Activated CD8-positive, alpha-beta memory T cell treated with anti-CD3 and anti-CD28 coated beads for 48 hours (primary cell): Measurements from ENCODE around the gene ARHGEF40.
A peak's percentile ranks its signal among the peaks of the same experiment; 100 is the strongest.

Experiments used
- DNase-seq, 3 experiments: peaks; one replicate each; pipeline ENCODE4 v3.0.0-alpha.2; 2020; ENCODE audit warnings: low read depth in 2 of 3, low spot score in 2 of 3

ARHGEF40 gene

DNA sequence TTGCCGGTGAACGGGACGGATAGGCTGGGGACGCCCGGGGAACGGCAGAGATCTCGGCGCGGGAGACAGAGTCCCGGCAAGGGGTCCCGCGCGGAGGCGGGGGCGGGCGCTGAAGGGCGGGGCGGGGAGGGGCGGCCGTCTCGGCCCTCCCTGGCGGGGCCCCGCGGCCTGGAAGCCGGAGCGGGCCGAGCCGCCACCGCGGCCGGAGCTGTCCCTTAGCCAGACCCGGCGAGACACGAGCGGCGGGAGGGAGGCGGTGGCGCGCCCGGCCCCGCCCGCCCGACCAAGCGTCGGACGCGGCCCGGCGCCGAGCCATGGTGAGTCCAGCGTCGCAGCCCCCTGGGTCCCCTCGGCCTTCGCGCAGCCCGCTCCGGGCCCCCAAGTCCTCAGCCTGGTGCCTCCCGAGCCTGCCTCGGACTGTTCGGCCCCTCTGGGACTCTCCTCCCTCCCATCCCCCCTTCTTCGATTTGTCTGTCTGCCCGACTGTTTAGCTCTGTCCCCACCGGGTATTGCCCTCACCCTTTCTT lies at the start of gene ARHGEF40:
ARHGEF40 (plus strand) TSS at position 222 of the 527 bp plus-strand sequence; CDS start at position 315, 93 bp downstream.
- no peak for DNase-seq

DNA sequence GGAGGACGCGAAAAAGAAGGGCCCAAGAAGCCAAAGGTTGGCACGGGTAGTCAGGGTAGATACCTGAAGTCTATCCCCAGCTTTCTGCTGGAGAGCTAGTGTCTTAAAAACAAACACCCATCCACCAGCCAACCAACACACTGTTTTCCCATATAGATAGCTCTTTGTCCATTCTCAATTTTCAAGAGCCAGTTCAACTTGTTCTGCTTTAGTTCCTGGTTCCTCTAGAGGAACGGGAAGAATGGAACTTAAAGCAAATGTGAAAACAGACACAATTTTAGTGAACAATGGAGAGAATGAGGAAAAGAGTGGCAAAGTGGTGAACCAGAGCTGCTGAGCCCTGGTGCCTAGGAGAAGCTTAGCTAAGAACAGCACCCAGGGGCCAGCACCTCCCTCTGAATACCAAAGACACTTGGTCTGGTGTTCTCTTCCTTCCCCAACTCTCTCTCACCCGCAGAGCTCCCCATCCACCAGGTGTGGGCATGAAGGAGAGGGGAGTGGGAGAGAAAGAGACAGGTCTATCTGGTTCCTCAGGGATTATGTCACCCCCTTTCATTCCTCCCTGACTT lies 49.0 kb upstream of the ARHGEF40 start:
- DNase-seq, result no peak

DNA sequence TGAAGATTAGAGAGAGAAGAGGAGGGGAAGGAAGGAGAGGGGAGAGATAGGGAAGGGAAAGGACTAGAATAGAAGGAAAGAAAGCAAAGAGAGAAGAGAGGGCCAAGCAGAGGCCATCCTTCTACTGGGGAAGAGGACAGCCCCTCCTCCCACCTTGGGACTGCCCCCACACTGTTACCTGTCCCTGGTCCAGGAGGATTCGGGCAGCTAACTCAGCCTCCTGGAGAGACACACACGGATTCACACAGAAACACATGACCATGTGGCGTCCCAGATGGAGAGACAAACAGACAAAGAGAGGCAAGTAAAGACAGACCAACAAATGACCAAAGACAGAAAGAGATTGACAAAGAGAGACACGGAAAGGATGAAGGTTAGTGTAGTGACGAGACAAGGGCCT lies 47.4 kb upstream of the ARHGEF40 start:
- DNase-seq, result no peak

DNA sequence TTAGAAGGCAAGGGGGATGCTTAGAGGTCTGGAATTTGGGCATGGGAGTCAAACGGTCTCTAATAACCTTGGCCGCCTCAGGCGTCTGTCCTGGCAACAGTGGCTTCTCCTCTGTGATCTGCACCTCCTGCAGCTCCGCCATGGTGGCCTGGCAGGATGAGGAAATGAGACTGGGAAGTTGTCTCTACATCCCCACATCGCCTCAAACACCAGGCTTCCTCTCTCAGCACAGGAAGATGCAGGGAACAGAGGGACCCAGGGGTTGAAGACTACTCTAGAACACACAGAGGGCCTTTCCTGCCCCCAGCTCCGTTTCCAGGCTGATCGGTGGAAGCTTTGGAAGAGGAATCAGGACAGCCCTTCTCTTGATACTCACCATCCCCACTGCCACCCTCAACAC lies 46.9 kb upstream of the ARHGEF40 start:
- no peak for DNase-seq

DNA sequence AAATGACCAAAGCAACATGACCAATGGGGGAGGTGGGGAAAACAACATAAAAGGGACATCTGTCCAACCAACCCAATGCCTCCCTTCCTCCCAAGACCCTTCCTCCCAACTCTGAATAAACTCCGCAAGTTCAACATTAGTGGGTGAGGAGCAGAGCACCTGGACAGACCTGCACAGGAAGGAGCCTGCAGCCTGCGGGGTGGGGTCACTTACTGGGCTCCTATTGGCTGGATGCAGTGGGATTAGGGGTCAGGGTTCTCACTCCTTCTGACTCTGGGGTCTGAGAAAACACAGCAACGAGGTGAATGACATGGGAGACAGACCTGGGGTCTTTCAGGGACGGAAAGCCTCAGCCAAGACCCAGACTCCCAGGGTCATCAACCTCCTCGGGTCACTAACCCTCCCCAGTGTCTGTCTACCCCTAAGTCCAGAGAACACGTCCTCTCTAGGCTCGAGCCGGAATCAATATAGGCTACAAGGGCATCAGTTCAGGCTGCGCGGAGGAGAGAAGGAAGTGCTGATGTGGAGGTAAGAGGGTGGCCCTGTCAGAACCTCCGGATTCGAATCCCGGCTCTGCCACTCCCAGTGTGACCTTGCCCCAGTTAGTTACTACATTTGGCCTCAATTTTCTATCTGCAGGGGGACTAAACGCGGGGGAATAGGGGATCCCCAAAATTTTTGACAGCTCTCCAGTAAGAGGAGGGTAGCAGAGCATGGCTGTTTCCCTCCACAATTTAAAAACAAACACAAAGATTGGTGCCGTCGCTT lies 46.1 kb upstream of the ARHGEF40 start:
- DNase-seq, result no peak

DNA sequence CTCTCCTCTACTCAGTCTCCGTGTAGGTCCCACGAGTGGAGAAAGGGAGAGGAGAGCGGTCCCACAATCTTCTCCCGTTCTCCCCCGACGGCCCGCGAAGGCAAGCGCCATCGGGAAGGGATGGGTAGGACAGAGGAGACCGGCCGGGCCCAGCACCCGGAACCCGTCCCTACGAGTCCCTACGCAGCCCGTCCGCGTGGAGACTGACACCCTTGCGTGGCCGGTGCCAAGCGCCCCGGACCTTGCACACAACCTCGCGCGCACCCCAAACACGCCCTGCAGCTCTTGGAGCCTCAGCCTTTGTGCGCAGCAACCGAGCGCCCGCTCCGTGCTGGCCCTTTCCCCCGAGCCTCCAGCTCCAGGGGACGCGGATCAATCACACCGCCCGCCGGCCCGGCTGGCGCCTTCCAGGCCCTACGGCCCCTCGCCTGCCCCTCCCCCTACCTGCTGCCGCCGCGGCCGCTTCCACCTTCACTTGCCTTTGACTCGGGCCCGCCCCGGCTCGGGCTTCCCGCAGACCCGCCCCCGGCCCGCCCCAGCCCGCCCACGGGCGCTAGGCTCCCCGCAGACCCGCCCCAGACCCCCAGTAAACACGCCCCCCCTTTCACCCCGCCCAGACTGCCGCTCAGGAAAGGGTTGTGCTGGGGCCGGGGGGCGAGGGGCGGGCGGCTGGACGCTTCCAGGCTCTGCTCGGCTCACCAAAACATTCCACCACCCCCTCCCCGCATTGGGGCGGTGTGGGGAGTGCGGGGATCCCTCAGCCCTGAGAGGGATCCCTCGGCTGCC lies 45.3 kb upstream of the ARHGEF40 start, which contains the start of gene NDRG2:
NDRG2 (minus strand) TSS at position 477 of the 786 bp plus-strand sequence. CDS start 1,746 bp downstream, outside the sequence.
- peak; percentile 21 to 29 (median 25) for DNase-seq

DNA sequence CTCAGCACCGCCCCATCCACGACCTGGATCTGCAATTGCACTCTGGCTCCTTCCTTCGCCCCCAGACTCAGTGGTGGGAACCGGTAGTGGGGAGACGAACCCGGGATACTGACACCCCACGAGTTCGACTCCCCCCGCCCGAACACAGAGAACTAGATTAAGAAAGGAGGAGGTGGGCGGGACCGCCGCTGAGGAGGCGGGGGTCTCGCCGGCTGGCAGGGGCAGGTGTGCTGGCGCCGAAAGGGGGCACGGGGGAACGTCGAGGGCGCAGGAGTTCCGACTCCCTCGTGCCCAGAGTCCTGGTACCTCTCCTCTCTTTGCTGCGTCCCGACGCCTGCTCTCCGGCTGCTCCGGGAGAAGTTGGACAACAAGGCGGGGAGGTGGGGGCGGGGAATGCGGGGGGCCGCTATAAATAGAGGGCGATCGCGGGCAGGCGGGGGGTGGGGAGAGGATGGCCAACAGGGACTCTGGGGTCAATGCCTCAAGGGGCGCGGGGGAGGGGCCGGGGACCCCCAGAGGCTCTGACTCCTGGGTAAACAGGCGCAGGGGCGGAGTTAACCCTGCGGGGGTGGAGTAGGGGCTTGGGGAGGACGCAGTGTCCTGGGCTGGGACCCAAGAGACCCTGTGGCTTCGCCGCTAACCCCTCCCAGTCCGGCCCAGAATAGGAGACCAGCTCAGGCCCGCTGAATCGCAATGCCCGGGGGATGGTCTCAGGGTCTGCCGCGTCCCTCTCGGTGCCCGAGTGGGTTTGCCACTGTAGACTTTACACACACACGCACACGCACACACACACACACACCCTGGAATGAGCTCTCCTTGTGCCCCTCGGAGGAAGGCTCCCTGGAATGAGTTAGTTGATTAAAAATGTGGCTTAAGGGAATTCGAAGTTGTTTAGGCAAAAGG lies 44.5 kb upstream of the ARHGEF40 start:
- no peak for DNase-seq

DNA sequence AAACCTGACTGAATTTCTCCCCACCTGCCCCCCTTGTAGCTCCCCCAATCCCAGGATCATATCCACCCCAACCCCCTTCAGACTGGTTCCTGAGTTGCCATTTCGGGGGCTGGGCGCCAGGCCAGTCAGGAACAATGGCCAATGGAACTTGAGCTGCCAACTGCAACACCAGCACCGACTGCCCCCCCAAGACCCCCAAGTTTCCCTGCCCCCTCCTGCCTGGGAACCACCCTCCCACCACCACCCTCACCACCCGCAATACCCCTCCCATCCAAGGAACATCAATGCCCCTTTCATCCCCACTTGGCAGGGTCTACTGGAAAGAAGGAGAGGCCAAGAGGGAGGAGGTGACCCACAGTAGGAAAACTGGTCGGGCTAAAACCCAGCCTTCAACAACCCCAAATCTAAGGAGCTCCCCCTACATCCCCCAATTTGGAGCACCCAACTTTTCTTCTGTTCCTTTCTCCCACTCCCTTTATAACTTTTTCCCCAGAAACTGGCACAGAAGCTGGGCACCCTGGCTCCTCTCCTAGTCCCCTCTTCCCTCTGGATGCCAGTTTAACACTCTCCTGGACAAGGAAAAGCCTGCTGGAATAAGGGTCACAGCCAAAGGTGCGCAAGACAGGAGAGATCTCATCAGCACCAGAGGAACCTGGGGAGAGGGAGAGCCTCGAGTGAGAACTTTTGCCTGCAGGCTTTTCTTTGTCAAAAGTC lies 43.7 kb upstream of the ARHGEF40 start:
- no peak for DNase-seq

DNA sequence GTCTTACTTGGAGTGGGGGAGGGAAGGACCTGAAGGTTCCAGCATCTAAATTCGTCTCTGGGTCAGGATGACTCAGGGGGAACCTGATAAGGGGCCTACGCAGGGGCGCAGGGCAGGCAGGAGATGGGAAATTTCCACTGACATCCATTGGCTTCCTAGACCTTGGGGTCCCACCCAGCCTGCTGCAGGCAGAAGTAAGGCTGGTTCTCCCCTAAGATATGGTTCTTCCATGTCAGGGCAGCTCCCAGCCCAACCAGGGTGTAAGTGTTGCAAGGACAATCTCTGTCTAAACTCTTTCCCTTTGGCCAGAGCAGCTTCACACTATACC lies 43.2 kb upstream of the ARHGEF40 start:
- no peak for DNase-seq

DNA sequence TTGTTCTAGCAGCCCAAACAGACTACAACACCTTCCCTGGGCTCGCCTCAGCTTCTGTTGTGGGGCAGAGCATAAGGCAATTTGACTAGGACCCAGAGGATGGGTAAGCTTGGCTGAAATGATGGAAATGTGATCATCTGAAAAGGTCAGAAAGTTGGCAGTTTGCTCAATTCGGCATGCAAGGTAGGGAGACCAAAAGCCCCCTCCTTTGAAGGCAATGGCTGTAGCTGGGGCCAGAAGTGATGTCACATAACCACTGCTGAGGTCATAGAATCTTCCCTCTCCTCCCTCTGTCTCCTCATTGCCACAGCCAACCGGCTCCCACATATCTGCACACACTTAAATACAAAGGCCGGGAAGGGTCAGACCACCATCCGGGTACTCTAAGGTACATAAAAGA lies 40.2 kb upstream of the ARHGEF40 start, which contains the start of gene TPPP2:
TPPP2 (plus strand) TSS at position 301 of the 400 bp plus-strand sequence. CDS start 365 bp downstream, outside the sequence.
- no peak for DNase-seq

DNA sequence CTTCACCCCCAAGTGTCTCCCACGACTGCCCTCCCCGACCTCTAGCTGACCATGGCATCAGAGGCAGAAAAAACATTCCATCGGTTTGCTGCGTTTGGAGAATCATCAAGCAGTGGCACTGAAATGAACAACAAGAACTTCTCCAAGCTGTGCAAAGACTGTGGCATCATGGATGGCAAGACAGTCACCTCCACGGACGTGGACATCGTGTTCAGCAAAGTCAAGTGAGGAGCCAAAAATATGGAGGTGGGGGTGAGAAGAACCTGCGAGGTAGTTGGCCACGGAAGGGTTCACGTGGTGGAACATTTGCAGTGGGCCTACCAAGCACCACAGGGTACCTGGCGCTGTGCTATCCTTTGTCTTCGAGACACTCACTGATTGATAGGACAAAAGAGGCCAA lies 39.6 kb upstream of the ARHGEF40 start:
- DNase-seq, result no peak

DNA sequence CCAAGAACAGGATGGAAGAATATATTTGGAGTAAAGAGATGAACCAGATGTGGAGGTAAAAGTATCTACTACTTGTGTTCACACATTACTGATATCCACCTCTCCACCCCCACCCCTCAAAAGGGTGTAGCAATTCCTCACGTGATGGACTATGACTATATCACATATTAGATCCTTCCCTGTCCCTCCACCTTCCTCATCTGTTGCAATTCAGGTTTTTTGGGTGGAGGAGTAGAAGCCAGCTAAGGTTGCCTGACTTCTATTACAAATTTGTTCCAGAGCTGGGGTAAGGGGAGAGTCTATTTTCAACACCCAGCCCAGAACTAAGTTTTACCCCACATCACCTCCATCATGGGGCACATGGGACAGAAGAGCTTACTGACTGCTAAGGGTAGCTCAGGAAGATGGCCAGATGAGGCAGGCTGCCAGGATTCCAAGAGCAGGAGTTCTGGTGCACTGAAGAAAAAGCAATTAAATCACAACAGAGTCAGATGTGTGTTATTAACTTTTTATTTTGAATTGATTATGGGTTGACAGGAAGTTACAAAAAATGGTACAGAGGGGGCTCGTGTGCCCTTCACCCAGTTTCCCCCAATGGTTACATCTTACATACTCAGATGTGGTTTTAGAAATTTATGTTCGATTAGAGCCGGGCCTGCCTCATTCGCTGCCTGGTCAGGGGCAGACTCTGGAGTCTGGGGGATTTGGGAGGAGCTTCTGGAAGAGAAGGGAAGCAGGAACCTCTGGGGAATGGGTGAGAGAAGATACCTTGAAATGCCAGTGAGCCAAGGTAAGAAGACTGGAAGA lies 37.6 kb upstream of the ARHGEF40 start:
- no peak for DNase-seq

DNA sequence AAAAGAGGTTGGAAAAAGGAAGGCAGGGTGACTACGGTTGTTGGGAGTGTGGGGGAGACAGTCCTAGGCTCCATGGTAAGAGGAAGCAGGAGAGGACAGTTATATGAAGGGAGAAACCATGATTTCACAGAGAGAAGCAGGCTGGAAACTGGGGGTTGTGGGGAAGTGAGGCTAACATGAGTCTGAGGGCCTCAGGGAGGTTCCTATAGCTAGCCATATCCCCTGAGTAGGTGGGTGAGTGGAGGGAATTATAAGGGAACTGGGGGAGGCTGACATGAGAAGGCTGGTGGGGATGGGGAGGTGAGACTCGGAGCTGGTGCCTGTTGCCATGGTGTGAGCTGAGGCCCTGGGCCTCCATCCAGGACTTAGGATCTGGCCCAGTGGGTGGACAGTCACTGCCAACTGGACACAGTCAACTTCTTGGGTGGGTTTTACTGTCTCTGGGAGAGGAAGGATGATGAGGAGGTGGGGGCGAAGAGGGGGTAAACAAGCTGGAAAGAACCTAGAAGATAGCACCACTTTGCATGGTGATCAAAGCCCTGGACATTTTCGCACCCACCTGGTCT lies 36.9 kb upstream of the ARHGEF40 start:
- no peak for DNase-seq

DNA sequence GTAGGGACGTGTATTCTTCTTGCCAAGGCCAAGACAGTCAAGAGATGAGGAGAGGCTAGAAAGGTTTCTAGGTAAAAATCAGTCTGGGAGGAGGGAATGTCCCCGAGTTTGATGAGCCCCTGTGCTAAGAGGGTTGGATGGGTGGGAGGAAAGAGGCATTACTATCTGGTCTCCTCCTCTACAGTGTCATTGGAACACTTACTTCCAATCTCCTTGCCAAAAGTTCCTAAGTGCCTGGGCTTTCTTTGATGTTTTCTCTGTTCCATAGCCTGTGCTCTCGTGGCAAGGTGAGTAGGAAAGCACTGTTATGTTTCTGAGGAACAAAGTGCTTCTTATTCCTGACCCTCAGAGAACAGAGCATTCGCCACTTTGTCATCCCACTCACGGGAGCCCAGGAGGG lies 35.4 kb upstream of the ARHGEF40 start, which contains the start of gene RNASE13:
RNASE13 (minus strand) TSS at position 101 of the 400 bp plus-strand sequence. CDS start 519 bp downstream, outside the sequence.
- no peak for DNase-seq

DNA sequence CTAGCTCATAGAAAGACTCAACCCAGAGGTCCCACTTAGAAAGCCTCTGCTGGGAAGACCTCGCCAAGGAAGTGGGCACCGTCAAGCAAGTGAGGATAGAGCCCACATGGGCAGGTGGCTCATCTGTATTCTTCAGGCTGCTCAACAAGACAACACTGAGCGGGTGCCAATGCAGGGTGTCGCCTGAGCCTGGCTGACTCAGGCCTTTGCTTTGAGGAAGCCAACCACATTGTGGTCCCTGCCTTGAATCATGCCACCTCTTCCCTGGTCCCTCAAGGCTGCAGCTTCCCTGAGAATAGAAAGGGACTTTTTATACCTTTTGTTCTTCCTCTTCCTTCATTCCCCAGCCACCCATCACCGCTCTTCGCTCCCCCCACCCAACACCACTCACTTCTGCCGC lies 33.4 kb upstream of the ARHGEF40 start:
- no peak for DNase-seq

DNA sequence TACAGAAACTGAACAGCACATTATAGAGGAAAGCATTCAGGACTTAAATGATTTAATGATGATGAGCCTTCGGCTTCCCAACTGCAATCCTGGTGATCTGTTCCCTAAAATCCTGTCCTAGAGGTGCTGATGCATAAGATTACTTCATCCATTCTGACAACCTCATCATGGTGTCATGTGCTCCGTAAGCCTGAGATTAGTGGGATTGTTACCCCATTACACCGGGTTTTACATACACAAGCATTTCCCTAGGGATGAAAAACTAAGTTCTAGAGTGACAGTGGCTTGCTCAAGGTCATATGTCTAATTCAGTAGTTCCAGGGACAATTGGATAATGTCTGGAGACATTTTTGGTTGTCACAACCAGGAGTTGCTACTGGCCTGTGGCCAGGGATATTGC lies 32.9 kb upstream of the ARHGEF40 start:
- no peak for DNase-seq

DNA sequence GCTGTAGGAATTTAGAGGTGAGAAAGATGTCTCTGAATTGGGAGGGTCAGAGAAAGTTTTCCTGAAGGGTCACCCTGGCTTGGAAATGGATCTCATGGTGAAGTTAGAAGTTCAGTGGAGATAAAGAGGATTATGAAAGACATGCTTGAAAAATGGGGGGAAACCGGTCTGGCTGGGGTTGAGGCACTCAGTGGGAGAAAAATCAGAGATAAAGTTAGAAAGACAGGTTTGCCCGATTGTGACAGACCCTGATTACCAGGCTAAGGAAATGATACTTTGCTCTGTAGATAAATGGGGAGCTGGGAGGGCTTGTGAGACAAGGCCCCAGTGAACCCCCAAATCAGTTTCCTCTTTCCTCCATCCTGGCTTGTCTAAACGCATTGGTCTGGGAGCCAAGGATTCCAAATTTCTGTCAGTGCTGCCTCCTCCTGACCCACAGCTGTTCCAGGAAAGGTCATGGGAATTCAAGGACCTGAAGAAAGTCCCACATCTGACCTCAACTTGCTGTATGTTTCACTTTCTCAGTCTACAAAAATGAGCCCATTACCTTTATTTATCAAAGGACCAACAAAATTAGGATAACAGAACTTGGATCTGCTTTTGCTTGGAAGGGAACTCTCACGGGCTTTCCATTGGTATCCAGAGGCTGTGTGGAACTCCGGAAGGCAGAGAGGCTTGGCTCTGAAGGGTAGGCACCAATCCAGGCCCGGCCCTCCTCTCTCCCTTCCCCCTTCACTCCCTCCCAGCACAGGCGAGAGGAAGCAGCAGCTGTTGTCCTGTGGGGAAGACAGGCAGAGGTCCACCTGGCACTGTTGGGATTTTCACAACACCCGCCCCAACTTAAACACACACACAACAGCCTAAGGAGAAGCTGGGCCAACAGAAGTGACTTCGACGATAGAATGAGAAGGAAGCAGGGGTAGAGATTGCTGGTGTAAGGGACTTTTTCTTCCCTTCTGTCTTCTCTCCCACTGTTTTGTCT lies 31.4 kb upstream of the ARHGEF40 start:
- no peak for DNase-seq
